GM18519 (cell line): ENCODE measurements around the gene C3orf62.
"Not testable (repeated sequence)": the region's sequence is repeated elsewhere in the genome, so short reads cannot be mapped to it uniquely, and the experiment has no call there.

Source experiments
- ATAC-seq: cut with Tn5 transposase; IDR thresholded peaks from one replicate; pipeline ENCODE4 v1.9.1; 2021; ENCODE audit warnings: mild to moderate bottlenecking, moderate library complexity; ENCODE audit not compliant: unreplicated experiment, low FRiP score

C3orf62 gene

DNA sequence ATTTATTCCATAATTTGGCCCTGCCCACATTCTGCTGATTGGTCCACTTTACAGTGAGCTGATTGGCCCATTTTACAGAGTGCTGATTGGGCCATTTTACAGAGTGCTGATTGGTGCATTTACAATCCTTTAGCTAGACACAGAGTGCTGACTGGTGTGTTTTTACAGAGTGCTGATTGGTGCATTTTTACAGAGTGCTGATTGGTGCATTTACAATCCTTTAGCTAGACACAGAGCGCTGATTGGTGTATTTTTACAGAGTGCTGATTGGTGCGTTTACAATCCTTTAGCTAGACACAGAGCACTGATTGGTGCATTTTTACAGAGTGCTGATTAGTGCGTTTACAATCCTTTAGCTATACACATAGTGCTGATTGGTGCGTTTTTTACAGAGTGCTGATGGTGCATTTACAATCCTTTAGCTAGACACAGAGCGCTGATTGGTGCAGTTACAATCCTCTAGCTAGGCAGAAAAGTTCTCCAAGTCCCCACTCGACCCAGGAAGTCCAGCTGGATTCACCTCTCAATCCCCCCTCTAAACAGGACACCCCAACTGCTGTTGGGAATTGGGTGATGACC is 56.0 kb downstream of the C3orf62 start:
- not testable (repeated sequence) for ATAC-seq

DNA sequence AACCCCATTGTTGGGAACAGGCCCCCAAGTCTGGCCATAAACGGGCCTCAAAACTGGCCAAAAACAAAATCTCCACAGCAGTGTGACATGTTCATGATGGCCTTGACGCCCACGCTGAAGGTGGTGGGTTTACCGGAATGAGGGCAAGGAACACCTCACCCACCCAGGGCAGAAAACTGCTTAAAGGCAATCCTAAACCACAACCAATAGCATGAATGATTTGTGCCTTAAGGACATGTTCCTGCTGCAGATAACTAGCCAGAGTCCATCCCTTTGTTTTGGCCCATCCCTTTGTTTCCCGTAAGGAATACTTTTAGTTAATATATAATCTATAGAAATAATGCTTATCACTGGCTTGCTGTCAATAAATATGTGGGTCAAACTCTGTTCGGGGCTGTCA is 57.9 kb downstream of the C3orf62 start:
- no peak for ATAC-seq
